ENCODE results near the gene ACKR1.

DNA sequence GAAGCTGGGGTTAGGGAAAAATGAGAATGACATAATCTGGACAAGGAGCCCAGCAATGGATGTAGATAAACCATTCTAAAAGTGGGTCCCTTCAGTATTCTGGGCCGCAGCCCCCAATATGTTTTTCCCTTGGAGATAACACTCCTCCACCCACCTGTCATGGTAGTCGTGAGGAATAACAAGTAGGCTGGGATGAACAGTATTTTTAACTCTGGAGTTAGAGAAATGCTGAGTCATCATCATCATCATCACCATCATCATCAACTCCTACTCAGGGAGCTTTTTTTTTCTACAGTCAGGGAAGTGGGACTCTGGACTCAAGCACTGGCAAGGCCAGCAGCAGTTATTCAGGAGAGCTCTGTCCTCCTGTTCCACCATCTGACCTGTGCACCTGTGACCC is 20.5 kb upstream of the ACKR1 start:
- TF ChIP-seq POLR2AphosphoS5 (IDR thresholded peaks at IDR 0.05) (no peak), EP300 (IDR thresholded peaks at IDR 0.05) (no peak)
- TF ChIP-seq, protein P1, sequence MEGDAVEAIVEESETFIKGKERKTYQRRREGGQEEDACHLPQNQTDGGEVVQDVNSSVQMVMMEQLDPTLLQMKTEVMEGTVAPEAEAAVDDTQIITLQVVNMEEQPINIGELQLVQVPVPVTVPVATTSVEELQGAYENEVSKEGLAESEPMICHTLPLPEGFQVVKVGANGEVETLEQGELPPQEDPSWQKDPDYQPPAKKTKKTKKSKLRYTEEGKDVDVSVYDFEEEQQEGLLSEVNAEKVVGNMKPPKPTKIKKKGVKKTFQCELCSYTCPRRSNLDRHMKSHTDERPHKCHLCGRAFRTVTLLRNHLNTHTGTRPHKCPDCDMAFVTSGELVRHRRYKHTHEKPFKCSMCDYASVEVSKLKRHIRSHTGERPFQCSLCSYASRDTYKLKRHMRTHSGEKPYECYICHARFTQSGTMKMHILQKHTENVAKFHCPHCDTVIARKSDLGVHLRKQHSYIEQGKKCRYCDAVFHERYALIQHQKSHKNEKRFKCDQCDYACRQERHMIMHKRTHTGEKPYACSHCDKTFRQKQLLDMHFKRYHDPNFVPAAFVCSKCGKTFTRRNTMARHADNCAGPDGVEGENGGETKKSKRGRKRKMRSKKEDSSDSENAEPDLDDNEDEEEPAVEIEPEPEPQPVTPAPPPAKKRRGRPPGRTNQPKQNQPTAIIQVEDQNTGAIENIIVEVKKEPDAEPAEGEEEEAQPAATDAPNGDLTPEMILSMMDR (IDR thresholded peaks at IDR 0.05): no peak

All from upper lobe of left lung (tissue), 4 donors.